ENCODE measurements around the gene DNAH11.

DNA sequence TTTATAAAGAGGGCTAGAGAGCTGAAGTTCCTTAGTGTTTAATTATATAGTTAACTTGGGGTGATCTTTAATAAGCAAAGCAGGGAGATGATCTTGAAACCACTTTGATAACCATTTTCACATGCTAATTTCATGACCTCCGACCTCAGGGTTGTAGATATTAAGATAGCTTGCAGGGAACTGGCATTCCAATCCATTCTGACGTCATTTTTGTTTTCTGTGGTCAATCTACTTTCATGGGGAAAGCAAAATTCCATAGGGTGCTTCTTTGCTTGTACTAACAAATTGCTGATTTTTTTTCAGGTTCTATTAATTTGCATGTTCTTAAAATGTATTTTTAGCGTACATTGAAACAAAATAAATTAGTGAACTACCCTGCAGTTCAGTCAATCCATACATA, 263.5 kb downstream of the DNAH11 start:
- TF ChIP-seq, protein P1, sequence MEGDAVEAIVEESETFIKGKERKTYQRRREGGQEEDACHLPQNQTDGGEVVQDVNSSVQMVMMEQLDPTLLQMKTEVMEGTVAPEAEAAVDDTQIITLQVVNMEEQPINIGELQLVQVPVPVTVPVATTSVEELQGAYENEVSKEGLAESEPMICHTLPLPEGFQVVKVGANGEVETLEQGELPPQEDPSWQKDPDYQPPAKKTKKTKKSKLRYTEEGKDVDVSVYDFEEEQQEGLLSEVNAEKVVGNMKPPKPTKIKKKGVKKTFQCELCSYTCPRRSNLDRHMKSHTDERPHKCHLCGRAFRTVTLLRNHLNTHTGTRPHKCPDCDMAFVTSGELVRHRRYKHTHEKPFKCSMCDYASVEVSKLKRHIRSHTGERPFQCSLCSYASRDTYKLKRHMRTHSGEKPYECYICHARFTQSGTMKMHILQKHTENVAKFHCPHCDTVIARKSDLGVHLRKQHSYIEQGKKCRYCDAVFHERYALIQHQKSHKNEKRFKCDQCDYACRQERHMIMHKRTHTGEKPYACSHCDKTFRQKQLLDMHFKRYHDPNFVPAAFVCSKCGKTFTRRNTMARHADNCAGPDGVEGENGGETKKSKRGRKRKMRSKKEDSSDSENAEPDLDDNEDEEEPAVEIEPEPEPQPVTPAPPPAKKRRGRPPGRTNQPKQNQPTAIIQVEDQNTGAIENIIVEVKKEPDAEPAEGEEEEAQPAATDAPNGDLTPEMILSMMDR (IDR thresholded peaks at IDR 0.05), result no peak
- TF ChIP-seq POLR2A (IDR thresholded peaks at IDR 0.05), result no peak
